Stimulated activated CD4-positive, alpha-beta T cell treated with anti-CD3 and anti-CD28 coated beads, Interleukin-1b, Interleukin-23, amount 100 ng/mL, for 1 hour (primary cell): ENCODE measurements around the gene GTF3C1.

Experiments used
- DNase-seq, 2 donors: peaks; one replicate each; pipeline ENCODE4 v3.0.0-alpha.2; 2020; ENCODE audit warnings: low read depth in 2 of 2

The GTF3C1 gene

GRCh38 chr16:27561216-27561615 lies 11.5 kb upstream of the GTF3C1 start:
- no peak for DNase-seq

DNA sequence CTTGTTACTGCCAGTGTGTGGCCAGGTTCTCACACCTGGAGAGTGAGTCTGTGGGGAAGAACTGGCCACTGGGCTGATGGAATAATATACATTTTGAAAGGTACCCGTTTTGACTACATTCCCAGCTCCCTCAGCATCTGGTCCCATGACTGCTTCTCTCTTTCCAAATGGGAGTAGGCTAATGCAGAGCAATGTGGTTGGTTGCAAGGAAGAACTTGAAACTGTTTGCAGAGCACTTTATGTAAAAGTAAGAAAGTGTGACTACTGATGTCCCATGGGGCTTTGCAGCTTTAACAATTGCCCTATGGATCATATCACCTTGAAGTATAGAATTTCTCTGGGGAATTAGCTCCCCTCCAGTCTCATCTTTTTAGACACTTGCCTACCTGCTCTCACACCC lies 9.2 kb upstream of the GTF3C1 start:
- DNase-seq = no peak

DNA sequence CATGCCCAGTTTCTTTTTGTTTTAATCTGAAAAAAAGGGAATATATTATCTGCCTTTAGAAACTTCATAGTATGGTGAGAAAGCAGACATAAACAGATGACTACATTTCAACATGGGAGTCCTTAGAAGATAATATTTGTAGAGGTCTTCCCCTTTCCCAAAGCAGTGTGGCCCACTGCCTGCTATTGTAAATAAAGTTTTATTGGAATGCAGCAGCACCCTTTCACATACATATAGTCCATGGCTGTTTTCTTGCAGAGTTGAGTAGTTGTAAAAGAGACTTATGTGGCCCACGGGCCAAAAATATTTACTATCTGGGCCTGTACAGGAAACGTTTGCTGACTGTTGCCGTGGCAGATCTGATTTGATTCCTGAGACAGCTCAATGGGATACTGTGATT lies 8.7 kb upstream of the GTF3C1 start:
- no peak for DNase-seq

DNA sequence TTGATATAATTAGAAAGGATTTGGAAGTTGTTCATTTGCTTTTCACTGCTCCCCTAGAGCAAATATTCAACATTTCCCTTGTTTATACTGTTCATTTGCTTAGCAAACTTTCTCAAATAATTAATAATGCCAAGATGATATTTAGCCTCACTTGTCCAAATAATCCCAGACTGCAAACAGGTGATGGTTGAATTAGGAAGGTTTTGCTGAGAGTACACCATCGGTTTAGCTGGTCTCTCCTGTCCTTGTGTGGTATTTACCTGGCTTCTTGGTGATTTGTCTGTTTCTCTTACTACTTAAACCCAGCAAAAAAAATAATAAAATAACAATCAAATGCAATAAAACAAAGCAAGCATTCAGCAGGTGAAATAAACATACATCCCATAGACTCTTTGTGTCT lies 6.8 kb upstream of the GTF3C1 start:
- DNase-seq = no peak

DNA sequence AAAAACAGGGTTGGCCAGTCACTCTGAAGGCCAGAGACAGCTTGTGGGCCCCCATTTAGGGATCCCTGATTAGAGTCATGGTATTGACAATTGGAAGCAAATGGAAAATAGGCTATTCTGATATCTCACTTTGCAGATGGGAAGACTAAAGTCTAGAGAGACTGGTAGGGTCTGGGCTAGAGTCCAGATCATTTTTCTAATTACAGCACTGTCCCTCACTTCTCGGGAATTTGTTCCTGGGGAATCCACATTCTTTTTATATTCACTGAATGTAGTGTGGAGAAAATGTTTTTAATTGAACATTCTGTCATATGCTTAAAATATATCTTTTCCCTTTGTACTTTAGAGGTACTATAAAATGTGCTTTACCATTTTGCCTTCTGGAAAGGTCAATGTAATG lies 1.3 kb upstream of the GTF3C1 start:
- no peak for DNase-seq

GRCh38 chr16:27550582-27550920 lies 838 bp upstream of the GTF3C1 start:
- DNase-seq = no peak

- DNase-seq = peak in 1 of 2 donors; percentile 3
These were observed 308 bp downstream of the GTF3C1 start for GRCh38 chr16:27549464-27549745.

DNA sequence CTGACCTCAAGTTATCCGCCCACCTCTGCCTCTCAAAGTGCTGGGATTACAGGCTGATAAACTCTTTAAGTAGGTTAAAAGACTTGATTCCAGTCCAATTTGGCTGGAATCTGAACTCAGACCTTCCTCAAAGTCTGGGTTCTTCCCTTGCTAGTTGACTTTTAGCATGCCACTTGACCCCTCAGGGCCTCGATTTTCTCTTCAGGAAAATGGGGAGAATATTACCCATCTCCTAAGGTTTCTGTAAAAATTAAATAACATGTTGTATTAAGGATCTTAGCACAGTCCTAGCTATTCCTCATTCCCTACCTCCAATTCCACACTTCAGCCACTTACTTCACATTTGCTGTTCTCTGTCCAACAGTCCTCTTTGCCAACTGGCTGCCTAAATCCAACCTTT lies 1.9 kb downstream of the GTF3C1 start:
- no peak for DNase-seq

DNA sequence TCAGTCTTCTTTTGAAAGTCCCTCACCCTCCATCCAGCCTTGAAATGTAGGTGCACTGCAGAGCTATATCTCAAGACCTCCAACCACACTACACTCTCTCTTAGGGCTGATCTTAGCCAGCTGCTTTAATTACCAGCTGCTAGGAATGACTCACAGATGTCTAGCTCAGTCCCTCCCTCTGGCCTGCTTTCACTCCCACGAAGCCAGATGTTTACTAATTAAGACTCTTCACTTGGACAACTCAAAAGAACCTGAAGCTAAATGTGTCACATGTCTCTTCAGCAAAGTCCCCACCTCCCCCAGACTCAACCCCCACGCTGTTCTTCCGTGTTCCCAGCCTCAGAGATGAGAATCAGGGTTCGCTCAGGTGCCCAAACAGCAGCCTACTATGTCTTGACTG lies 2.6 kb downstream of the GTF3C1 start:
- DNase-seq = no peak

DNA sequence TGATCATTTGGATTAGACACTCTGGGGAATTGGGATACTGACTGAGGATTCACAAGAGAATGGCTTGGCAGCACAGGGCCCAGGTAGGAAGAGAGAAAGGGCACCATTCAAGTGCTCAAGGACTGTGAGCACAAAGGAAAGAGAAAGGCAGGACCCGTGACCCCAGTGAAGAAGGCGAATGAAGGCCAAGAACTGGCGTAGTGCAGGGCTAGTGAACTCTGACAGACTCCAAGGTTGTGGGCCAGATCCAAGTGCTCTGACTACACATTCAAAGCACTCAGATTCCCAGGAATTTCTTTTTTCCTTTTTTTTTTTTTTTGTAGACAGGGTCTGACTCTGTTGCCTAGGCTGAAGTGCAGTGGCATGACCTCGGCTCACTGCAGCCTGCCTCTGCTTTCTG lies 5.0 kb downstream of the GTF3C1 start:
- no peak for DNase-seq

GRCh38 chr16:27543801-27544200 lies 5.9 kb downstream of the GTF3C1 start:
- no peak for DNase-seq

- no peak for DNase-seq
These were observed 10.1 kb downstream of the GTF3C1 start for GRCh38 chr16:27539636-27540035.

DNA sequence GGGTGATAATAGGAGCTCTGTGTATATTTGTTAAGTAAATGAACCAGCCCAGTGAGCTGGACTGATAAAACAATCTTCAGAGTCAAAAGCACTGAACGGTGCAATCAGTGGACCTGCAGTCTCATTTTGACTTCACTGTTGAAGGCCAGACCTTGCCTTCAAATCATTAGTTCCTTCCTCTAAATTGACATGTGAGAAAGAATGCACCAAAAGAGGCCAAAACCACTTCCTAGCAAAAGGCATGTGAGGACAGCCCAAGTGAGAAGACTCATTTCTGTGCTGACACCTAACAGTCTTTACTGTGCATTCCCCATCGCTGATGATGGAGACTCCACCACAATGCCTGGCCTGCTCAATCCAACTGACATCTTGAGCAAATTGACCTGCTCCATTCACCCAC lies 10.6 kb downstream of the GTF3C1 start:
- DNase-seq = no peak

- DNase-seq = no peak
These were observed 11.2 kb downstream of the GTF3C1 start for GRCh38 chr16:27538528-27538927.

GRCh38 chr16:27534256-27534655 lies 15.5 kb downstream of the GTF3C1 start:
- no peak for DNase-seq

DNA sequence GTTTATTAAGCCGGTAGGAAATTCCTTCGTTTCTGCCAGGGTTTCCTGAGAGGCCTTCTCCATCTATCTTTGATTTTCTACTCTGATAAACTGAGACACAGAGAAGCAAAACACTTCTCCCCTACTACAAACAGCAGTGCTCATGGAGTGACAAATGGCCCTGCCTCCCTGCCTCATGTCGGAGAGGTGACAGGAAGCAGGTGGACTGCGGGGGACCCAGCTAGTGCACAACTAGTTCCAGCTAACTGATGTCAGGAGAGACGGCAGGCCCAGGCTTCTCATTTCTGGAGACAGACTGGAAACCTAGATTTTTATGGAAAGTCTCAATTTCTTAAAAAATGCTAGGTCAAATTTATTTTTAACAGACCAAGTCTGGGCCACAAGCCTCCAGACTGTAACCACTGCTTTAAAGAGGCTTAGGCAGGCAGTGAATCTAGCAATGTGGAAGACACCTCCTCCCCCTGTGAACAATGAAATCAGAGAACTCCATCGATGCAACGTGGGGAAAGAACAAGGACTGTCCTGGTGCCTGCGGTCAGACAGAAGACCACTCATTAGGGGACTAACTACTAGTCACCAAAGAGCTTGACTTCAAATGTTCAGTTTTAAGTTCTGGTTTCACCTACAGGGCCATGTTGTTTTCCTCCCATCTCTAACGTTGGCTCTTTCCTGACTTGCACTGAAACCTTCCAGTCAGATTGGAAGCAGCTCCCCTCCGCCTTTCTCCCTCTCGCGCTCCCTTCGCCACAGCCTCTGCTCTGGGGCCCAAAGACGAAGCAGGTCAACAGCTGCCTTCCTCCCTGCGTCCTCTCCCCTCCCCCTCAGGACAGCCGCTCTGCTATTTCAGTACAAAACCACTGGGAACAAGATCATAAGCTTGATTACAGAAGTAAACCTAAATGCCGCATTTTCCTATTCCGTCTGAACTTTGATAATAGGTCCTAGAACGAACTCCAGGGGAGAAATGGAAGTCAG lies 17.6 kb downstream of the GTF3C1 start:
- no peak for DNase-seq

DNA sequence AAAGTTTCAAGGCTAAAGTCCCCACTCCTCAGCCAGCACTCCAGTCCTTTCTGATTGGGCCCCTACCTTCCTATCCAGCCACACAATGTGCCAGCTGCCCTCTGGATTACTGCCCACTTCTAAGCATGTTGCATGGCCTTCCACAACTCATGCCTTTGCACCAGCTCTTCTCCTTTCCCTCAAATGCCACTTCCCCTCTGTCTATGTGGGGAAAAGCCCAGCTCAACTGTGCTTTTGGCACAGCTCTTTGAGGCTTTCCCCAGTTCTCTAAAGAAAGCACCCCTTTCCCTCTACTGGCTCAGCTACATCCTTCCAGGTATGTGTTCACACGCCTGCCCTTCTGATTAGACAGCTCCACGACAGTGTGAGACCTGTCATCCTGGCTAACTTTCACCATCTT lies 18.5 kb downstream of the GTF3C1 start:
- DNase-seq = no peak

DNA sequence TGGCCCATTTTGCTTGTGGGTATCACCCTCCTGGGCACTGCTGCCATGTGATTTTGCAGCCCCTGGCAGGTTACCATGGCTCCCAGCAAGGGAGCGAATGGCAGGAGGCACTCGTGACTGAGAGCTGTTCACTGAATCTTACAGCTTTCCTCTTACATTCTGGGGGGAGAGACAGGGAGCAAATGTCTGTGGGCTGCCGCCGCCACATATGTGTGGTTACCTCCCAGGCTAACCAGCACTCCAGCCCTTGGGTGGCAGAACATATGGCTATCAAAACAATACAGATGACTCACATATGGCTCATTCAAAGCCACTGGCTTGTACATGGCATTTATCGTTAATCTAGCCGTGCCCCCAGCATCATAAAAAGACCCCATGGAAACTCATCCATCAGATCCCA lies 19.8 kb downstream of the GTF3C1 start:
- DNase-seq = no peak

DNA sequence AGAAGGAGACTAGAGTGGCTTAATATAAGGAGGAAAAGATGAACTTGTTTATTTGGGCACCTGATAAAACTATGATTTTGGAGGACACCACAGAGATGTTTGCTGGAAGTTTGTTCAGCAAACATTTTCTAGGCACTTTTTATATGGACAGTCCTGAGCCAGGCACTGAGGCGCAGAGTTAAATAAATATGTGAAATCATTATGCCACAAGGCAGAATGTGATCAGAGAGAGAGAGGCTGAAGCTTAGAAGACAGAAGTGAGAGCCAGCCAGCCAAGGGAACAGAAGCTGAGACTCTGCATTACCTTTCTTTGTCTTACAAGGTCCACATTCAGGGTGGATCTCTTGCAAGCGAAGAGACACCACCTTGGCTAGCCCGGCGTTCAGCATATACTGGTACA lies 21.4 kb downstream of the GTF3C1 start:
- no peak for DNase-seq

- DNase-seq = no peak
These were observed 23.5 kb downstream of the GTF3C1 start for GRCh38 chr16:27526180-27526579.

- no peak for DNase-seq
These were observed 27.5 kb downstream of the GTF3C1 start for GRCh38 chr16:27522173-27522707.

- DNase-seq = no peak
These were observed 28.6 kb downstream of the GTF3C1 start for GRCh38 chr16:27520982-27521673.

GRCh38 chr16:27518226-27518625 lies 31.5 kb downstream of the GTF3C1 start:
- DNase-seq = no peak
